Smooth muscle cell (in vitro differentiated cells): ENCODE measurements around the gene FGF2. TPM values are rescaled to one million over a fixed set of nuclear protein-coding genes. Genes with fewer than 3 reads are reported as not detected.
A peak's percentile ranks its signal among the peaks of the same experiment; 100 is the strongest.

ENCODE experiments used
- DNase-seq: peaks from one replicate; lab custom pipeline; 2025; ENCODE audit not compliant: unreplicated experiment; lab: John Stamatoyannopoulos, UW
- H2AFZ ChIP-seq: fragments of 200-600 bp; sonication (generic); 2 replicates; pipeline ENCODE4 v1.6.0; 2016; ENCODE audit warnings: antibody characterized with exemption, low read depth, mild to moderate bottlenecking
- H3F3A ChIP-seq: fragments of 200-600 bp; sonication (generic); 2 replicates; pipeline ENCODE4 v1.6.0; 2017; ENCODE audit warnings: antibody characterized with exemption, low read depth
- H3K27ac ChIP-seq: fragments of 200-600 bp; sonication (generic); 2 replicates; pipeline ENCODE4 v1.5.1; 2016; ENCODE audit warnings: low read depth, mild to moderate bottlenecking
- H3K27me3 ChIP-seq: fragments of 200-600 bp; sonication (generic); 2 replicates; pipeline ENCODE4 v1.6.1; 2016; ENCODE audit warnings: low read depth, mild to moderate bottlenecking
- H3K36me3 ChIP-seq: fragments of 200-600 bp; sonication (generic); 2 replicates; pipeline ENCODE4 v1.5.1; 2016; ENCODE audit warnings: low read depth
- H3K4me1 ChIP-seq: fragments of 200-600 bp; sonication (generic); 2 replicates; pipeline ENCODE4 v1.5.1; 2016; ENCODE audit warnings: low read depth
- H3K4me2 ChIP-seq: fragments of 200-600 bp; sonication (generic); 2 replicates; pipeline ENCODE4 v1.6.0; 2016; ENCODE audit warnings: mild to moderate bottlenecking
- H3K4me3 ChIP-seq: fragments of 200-600 bp; sonication (generic); 2 replicates; pipeline ENCODE4 v1.5.1; 2016; ENCODE audit warnings: mild to moderate bottlenecking
- H3K79me2 ChIP-seq: fragments of 200-600 bp; sonication (generic); 2 replicates; pipeline ENCODE4 v1.6.0; 2016; ENCODE audit warnings: low read depth, mild to moderate bottlenecking
- H3K9ac ChIP-seq: fragments of 200-600 bp; sonication (generic); 2 replicates; pipeline ENCODE4 v1.6.0; 2016; ENCODE audit warnings: low read depth
- H3K9me3 ChIP-seq: fragments of 200-600 bp; sonication (generic); replicated peaks from 2 replicates; pipeline ENCODE4 v1.5.1; 2016; ENCODE audit warnings: low read depth
- H4K20me1 ChIP-seq: fragments of 200-600 bp; sonication (generic); 2 replicates; pipeline ENCODE4 v1.6.0; 2016; ENCODE audit warnings: low read depth
- WGBS: methylation state at CpG from one replicate; pipeline ENCODE4 v1.1.7; 2016; ENCODE audit warnings: low lambda C conversion rate; 5-methylcytosine and 5-hydroxymethylcytosine counted together
- polyA plus RNA-seq: library from polyadenylated mRNA; unstranded; fragments of >200 nt; fragmentation: Nextera tagmentation; extraction: Ambion mirVana; gene quantifications from 2 replicates; pipeline ENCODE4 v1.2.1, GENCODE V29; 2016
- total RNA-seq: library from RNA; depleted of rRNA; stranded (reverse); fragments of >200 nt; gene quantifications from 2 replicates; pipeline ENCODE4 v1.2.3, GENCODE V29; 2014
- TF ChIP-seq, protein P1 (sequence below): fragments of 200-600 bp; sonication (generic); IDR thresholded peaks from 2 replicates; pipeline ENCODE4 v1.5.1; 2017; ENCODE audit warnings: borderline replicate concordance, mild to moderate bottlenecking, antibody characterized with exemption; ENCODE audit not compliant: insufficient read depth, poor library complexity, severe bottlenecking

FGF2 gene
- total and polyA plus RNA-seq, 2 experiments from 2014 or later, result 11.8 to 18.9 TPM

DNA sequence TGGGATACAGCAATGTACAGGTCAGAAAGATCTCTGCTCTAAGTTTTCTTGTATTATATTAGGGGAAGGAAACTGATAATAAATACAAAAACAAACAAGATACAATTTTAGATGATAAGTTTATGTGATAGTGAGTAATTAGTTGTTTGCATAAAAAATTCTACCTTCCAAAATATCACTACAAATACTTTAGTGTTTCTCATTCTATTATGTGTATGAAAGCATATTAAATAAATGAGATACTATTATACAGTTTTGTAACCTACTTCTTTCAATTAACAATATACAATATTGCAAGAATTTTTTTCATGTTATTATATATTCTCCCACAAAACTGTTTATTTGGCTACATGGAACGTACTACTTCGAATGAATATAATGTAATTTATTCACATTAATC lies 4.2 kb upstream of the FGF2 start:
- no peaks in the 10 kb centered on the region for H4K20me1 ChIP-seq
- no peak overlapping the region for H3K9ac ChIP-seq
- no peak for DNase-seq
- H3K4me3 ChIP-seq, result no peak overlapping the region
- H2AFZ ChIP-seq, result no peak overlapping the region
- H3K4me2 ChIP-seq, result no peak overlapping the region
- peaks cover 3% of the 10 kb centered on the region for H3K4me1 ChIP-seq
- no peaks in the 10 kb centered on the region for H3K36me3 ChIP-seq
- TF ChIP-seq, protein P1, sequence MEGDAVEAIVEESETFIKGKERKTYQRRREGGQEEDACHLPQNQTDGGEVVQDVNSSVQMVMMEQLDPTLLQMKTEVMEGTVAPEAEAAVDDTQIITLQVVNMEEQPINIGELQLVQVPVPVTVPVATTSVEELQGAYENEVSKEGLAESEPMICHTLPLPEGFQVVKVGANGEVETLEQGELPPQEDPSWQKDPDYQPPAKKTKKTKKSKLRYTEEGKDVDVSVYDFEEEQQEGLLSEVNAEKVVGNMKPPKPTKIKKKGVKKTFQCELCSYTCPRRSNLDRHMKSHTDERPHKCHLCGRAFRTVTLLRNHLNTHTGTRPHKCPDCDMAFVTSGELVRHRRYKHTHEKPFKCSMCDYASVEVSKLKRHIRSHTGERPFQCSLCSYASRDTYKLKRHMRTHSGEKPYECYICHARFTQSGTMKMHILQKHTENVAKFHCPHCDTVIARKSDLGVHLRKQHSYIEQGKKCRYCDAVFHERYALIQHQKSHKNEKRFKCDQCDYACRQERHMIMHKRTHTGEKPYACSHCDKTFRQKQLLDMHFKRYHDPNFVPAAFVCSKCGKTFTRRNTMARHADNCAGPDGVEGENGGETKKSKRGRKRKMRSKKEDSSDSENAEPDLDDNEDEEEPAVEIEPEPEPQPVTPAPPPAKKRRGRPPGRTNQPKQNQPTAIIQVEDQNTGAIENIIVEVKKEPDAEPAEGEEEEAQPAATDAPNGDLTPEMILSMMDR, result no peak
- H3F3A ChIP-seq, result no peaks in the 10 kb centered on the region
- no peaks in the 10 kb centered on the region for H3K79me2 ChIP-seq
- WGBS, result 99% methylated on average over 2 of the region's 2 CpGs
- no peaks in the 10 kb centered on the region for H3K27me3 ChIP-seq
- H3K9me3 ChIP-seq, result no peaks in the 10 kb centered on the region
- H3K27ac ChIP-seq, result no peak overlapping the region

DNA sequence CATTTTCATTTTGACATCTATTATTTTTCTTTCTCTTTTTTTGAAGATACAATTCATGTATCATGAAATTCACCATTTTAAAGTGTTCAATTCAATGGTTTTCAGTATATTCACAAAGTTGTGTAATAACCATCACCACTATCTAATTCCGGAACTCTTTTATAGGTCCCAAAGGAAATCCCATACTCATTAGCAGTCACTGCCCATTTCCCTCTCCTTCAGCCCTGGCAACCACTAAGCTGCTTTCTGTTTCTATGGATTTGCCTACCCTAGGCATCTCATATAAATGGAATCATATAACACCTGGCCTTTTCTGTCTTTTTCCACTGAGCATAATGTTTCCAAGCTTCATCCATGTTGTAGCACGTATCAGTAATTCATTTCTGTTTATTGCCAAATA lies 3.2 kb upstream of the FGF2 start:
- H2AFZ ChIP-seq, result no peak overlapping the region
- peaks cover 5% of the 10 kb centered on the region for H3K79me2 ChIP-seq
- DNase-seq, result no peak
- TF ChIP-seq, protein P1, result no peak
- no peak overlapping the region for H3K4me3 ChIP-seq
- peaks cover 2% of the 10 kb centered on the region for H3K27me3 ChIP-seq
- peaks cover 8% of the 10 kb centered on the region for H3K4me1 ChIP-seq
- H3K27ac ChIP-seq, result no peak overlapping the region
- no peak overlapping the region for H3K9ac ChIP-seq
- H3F3A ChIP-seq, result no peaks in the 10 kb centered on the region
- H3K9me3 ChIP-seq, result no peaks in the 10 kb centered on the region
- WGBS, result 86% methylated on average over 2 of the region's 2 CpGs
- H3K4me2 ChIP-seq, result no peak overlapping the region
- H3K36me3 ChIP-seq, result no peaks in the 10 kb centered on the region
- peaks cover 6% of the 10 kb centered on the region for H4K20me1 ChIP-seq

DNA sequence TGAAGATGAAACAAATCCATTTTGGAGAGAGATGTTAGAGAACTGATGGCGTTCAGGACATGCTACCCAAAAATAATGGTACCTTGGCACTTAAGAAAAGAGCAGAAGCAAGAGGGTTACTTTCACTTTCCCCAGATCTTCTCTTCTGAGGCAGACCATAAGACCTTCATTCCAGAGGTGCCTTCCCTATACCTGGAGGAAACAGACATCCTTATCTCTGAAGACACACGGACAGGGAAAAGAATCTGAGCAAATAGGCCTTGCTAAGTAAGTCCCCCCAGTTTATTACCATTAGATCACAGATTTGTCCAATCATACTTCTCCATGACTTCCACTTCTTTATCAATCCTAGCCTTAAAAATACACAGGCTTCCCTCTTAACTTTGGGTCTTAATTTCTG lies 2.0 kb upstream of the FGF2 start:
- Histone ChIP-seq H3K9me3 (no peaks in the 10 kb centered on the region), H3K36me3 (no peaks in the 10 kb centered on the region), H3K4me3 (no peak overlapping the region), H4K20me1 (peaks cover 6% of the 10 kb centered on the region), H3F3A (no peaks in the 10 kb centered on the region), H3K79me2 (peaks cover 16% of the 10 kb centered on the region), H3K9ac (no peak overlapping the region), H3K27ac (no peak overlapping the region), H3K4me2 (no peak overlapping the region), H2AFZ (no peak overlapping the region), H3K4me1 (peaks cover 19% of the 10 kb centered on the region), H3K27me3 (peaks cover 4% of the 10 kb centered on the region)
- DNase-seq, result no peak
- WGBS, result 69% methylated on average over 2 of the region's 2 CpGs
- TF ChIP-seq, protein P1, result no peak

DNA sequence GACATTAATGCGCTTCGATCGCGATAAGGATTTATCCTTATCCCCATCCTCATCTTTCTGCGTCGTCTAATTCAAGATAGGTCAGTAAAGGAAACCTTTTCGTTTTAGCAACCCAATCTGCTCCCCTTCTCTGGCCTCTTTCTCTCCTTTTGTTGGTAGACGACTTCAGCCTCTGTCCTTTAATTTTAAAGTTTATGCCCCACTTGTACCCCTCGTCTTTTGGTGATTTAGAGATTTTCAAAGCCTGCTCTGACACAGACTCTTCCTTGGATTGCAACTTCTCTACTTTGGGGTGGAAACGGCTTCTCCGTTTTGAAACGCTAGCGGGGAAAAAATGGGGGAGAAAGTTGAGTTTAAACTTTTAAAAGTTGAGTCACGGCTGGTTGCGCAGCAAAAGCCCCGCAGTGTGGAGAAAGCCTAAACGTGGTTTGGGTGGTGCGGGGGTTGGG lies 528 bp upstream of the FGF2 start:
- DNase-seq, result no peak
- H3K79me2 ChIP-seq, result peaks cover 25% of the 10 kb centered on the region
- H2AFZ ChIP-seq, result peak overlapping the region; percentile 96
- no peaks in the 10 kb centered on the region for H3F3A ChIP-seq
- TF ChIP-seq, protein P1, result no peak
- H3K4me1 ChIP-seq, result peaks cover 24% of the 10 kb centered on the region
- no peaks in the 10 kb centered on the region for H3K36me3 ChIP-seq
- WGBS, result 14% methylated on average over 17 of the region's 18 CpGs
- H3K27ac ChIP-seq, result peak overlapping the region; percentile 83
- peaks cover 4% of the 10 kb centered on the region for H3K27me3 ChIP-seq
- no peaks in the 10 kb centered on the region for H3K9me3 ChIP-seq
- H3K9ac ChIP-seq, result peak overlapping the region; percentile 73
- H3K4me2 ChIP-seq, result peak overlapping the region; percentile 82
- H3K4me3 ChIP-seq, result peak overlapping the region; percentile 74
- H4K20me1 ChIP-seq, result peaks cover 6% of the 10 kb centered on the region
